H1 (cell line): ENCODE results near the gene WDR11. TPM values are rescaled to one million over a fixed set of nuclear protein-coding genes. Genes with fewer than 3 reads are reported as not detected.

Experiments
- CTCF ChIA-PET: fragments of 300-600 bp; sonication (Branson Sonifier 250); formaldehyde crosslinking; loops from one replicate; lab custom pipeline; 2021; ENCODE audit not compliant: partially characterized antibody; lab: Charles Lee
- POLR2A ChIA-PET: fragments of 300-600 bp; sonication (Branson Sonifier 250); formaldehyde crosslinking; loops from one replicate; lab custom pipeline; 2021; ENCODE audit warnings: inconsistent platforms; ENCODE audit not compliant: partially characterized antibody; lab: Charles Lee
- DNase-seq, 2 experiments: peaks; one replicate each; pipeline versions ENCODE4 v3.0.0 to v3.0.0-alpha.2; 2010 to 2022; ENCODE audit warnings: low spot score in 2 of 2, low read depth in 1 of 2, mixed read lengths in 1 of 2
- FAIRE-seq: peaks from 2 replicates; lab custom pipeline; 2011; peaks lifted over from hg19 to GRCh38; lab: Jason Lieb, UNC
- H2AFZ ChIP-seq: 2 replicates; pipeline ENCODE4 v1.8.1; 2012; ENCODE audit warnings: low read length, inconsistent platforms
- H2AK5ac ChIP-seq: 2 replicates; pipeline ENCODE4 v1.6.1; 2013; ENCODE audit warnings: low read depth, low read length
- H2BK120ac ChIP-seq: replicated peaks from 2 replicates; pipeline ENCODE3; 2013; ENCODE audit warnings: low read depth, low read length, inconsistent platforms
- H2BK12ac ChIP-seq: 2 replicates; pipeline ENCODE4 v1.6.1; 2013; ENCODE audit warnings: low read depth, low read length
- H2BK15ac ChIP-seq: 2 replicates; pipeline ENCODE4 v1.6.1; 2013; ENCODE audit warnings: low read length
- H2BK20ac ChIP-seq: 2 replicates; pipeline ENCODE4 v1.6.1; 2013; ENCODE audit warnings: low read length
- H2BK5ac ChIP-seq: 2 replicates; pipeline ENCODE4 v1.6.1; 2013; ENCODE audit warnings: low read depth, low read length
- H3K14ac ChIP-seq: 2 replicates; pipeline ENCODE4 v1.6.1; 2013; ENCODE audit warnings: inconsistent platforms; ENCODE audit not compliant: insufficient read length
- H3K18ac ChIP-seq: 2 replicates; pipeline ENCODE4 v1.6.1; 2013; ENCODE audit warnings: low read length; ENCODE audit errors: extremely low read depth
- H3K23ac ChIP-seq: 2 replicates; pipeline ENCODE4 v1.6.1; 2013; ENCODE audit warnings: inconsistent platforms; ENCODE audit not compliant: insufficient read length
- H3K23me2 ChIP-seq: 2 replicates; pipeline ENCODE4 v1.6.1; 2013; ENCODE audit warnings: low read depth, low read length
- H3K27ac ChIP-seq: 2 replicates; pipeline ENCODE4 v1.6.1; 2011; ENCODE audit warnings: low read depth, low read length, inconsistent platforms
- H3K27me3 ChIP-seq, 4 experiments: replicated peaks in 1 of 4; 1 replicate in 1 of 4; 2 replicates in 3 of 4; pipeline versions ENCODE4 v1.6.1 to v1.8.1; 2011 to 2013; ENCODE audit warnings: low read length in 3 of 4, mild to moderate bottlenecking in 3 of 4, inconsistent platforms in 2 of 4, mixed read lengths in 2 of 4, moderate library complexity in 1 of 4; ENCODE audit not compliant: control insufficient read depth in 3 of 4, insufficient read depth in 3 of 4; ENCODE audit errors: extremely low read depth in 1 of 4
- H3K36me3 ChIP-seq, 4 experiments: 2 replicates each; pipeline versions ENCODE4 v1.6.1 to v1.8.1; 2011 to 2013; ENCODE audit warnings: mild to moderate bottlenecking in 4 of 4, low read length in 3 of 4, moderate library complexity in 2 of 4, control low read depth in 1 of 4, inconsistent platforms in 1 of 4; ENCODE audit not compliant: insufficient read depth in 4 of 4, control insufficient read depth in 2 of 4
- H3K4ac ChIP-seq: replicated peaks from 2 replicates; pipeline ENCODE3; 2013; ENCODE audit warnings: low read length, low read depth, mixed read lengths, inconsistent platforms; ENCODE audit not compliant: insufficient read length
- H3K4me1 ChIP-seq, 4 experiments: replicated peaks in 1 of 4; 1 replicate in 1 of 4; 2 replicates in 3 of 4; pipeline versions ENCODE4 v1.6.1 to v1.8.1; 2011 to 2013; ENCODE audit warnings: low read length in 3 of 4, inconsistent platforms in 2 of 4, mixed read lengths in 1 of 4; ENCODE audit not compliant: insufficient read depth in 4 of 4, control insufficient read depth in 3 of 4
- H3K4me2 ChIP-seq, 2 experiments: 2 replicates each; pipeline versions ENCODE4 v1.6.1 to v1.8.1; 2011 to 2013; ENCODE audit warnings: low read depth in 2 of 2, low read length in 2 of 2, control low read depth in 1 of 2, inconsistent platforms in 1 of 2, mild to moderate bottlenecking in 1 of 2; ENCODE audit not compliant: insufficient read depth in 1 of 2
- H3K4me3 ChIP-seq, 4 experiments: fragments of 200-600, 300-600 bp in 1 of 4; sonication (generic), shearing (Covaris generic), sonication (Bioruptor Twin) in 1 of 4; 2 replicates each; pipeline versions ENCODE4 v1.5.1 to v1.8.1; 2011 to 2016; ENCODE audit warnings: low read length in 4 of 4, low read depth in 3 of 4, control low read depth in 2 of 4, inconsistent platforms in 2 of 4, mild to moderate bottlenecking in 2 of 4, mixed read lengths in 1 of 4, moderate library complexity in 1 of 4; ENCODE audit not compliant: insufficient read depth in 2 of 4; ENCODE audit errors: extremely low read depth in 1 of 4
- H3K56ac ChIP-seq: replicated peaks from 2 replicates; pipeline ENCODE3; 2013; ENCODE audit warnings: low read depth, mild to moderate bottlenecking, mixed read lengths, low read length, inconsistent platforms; ENCODE audit not compliant: insufficient read length
- H3K79me1 ChIP-seq: 2 replicates; pipeline ENCODE4 v1.6.1; 2013; ENCODE audit warnings: low read depth, low read length, control low read depth
- H3K79me2 ChIP-seq, 2 experiments: 2 replicates each; pipeline versions ENCODE4 v1.6.1 to v1.8.1; 2012 to 2013; ENCODE audit warnings: low read length in 2 of 2, mild to moderate bottlenecking in 2 of 2, inconsistent platforms in 1 of 2; ENCODE audit not compliant: insufficient read depth in 2 of 2, control insufficient read depth in 1 of 2
- H3K9ac ChIP-seq, 4 experiments: replicated peaks in 1 of 4; 1 replicate in 1 of 4; 2 replicates in 3 of 4; pipeline versions ENCODE4 v1.6.1 to v1.8.1; 2011 to 2013; ENCODE audit warnings: low read depth in 3 of 4, low read length in 3 of 4, control low read depth in 2 of 4, mild to moderate bottlenecking in 2 of 4, moderate library complexity in 2 of 4, inconsistent platforms in 1 of 4; ENCODE audit errors: extremely low read depth in 1 of 4
- H3K9me3 ChIP-seq, 2 experiments: 2 replicates each; pipeline versions ENCODE4 v1.6.1 to v1.8.1; 2012 to 2013; ENCODE audit warnings: mild to moderate bottlenecking in 2 of 2, moderate library complexity in 2 of 2, control low read depth in 1 of 2, inconsistent platforms in 1 of 2, low read depth in 1 of 2, low read length in 1 of 2, mixed read lengths in 1 of 2; ENCODE audit not compliant: insufficient read depth in 2 of 2
- H4K20me1 ChIP-seq, 2 experiments: replicated peaks in 1 of 2; 2 replicates each; pipeline versions ENCODE3 to v1.8.1; 2011 to 2013; ENCODE audit warnings: inconsistent platforms in 2 of 2, low read length in 2 of 2, mild to moderate bottlenecking in 1 of 2; ENCODE audit not compliant: insufficient read depth in 2 of 2, control insufficient read depth in 1 of 2
- H4K5ac ChIP-seq: 2 replicates; pipeline ENCODE4 v1.6.1; 2013; ENCODE audit warnings: low read length, low read depth, mixed read lengths, inconsistent platforms; ENCODE audit not compliant: insufficient read length
- H4K8ac ChIP-seq: 2 replicates; pipeline ENCODE4 v1.8.0; 2013; ENCODE audit warnings: mild to moderate bottlenecking, moderate library complexity, low read length, inconsistent platforms; ENCODE audit not compliant: insufficient read depth; ENCODE audit errors: extremely low read depth
- H4K91ac ChIP-seq: replicated peaks from 2 replicates; pipeline ENCODE3; 2013; ENCODE audit warnings: low read length, mixed read lengths, inconsistent platforms; ENCODE audit not compliant: insufficient read length
- CREB1 ChIP-seq: IDR thresholded peaks from 2 replicates; pipeline ENCODE4 v1.6.1; 2012; ENCODE audit warnings: inconsistent platforms
- NRF1 ChIP-seq: IDR thresholded peaks from 2 replicates; pipeline ENCODE4 v1.6.1; 2011; ENCODE audit warnings: mild to moderate bottlenecking, low read depth, low read length, improper control_type of control experiment
- WGBS, 2 experiments: shearing (Covaris generic) in 1 of 2; methylation state at CpG; one replicate each; pipeline versions ENCODE4 v1.1.6 to v1.1.7; 2013 to 2015; ENCODE audit warnings: low lambda C conversion rate in 2 of 2, mixed read lengths in 2 of 2, inconsistent platforms in 1 of 2, low coverage in 1 of 2, missing lambda C conversion rate in 1 of 2; ENCODE audit not compliant: insufficient replicate concordance in 2 of 2, insufficient coverage in 1 of 2, insufficient read length in 1 of 2; ENCODE audit errors: extremely low coverage in 1 of 2, missing lambda C conversion rate in 1 of 2; 5-methylcytosine and 5-hydroxymethylcytosine counted together
- polyA plus RNA-seq, 7 experiments: library from polyadenylated mRNA; depleted of rRNA in 3 of 7; stranded (reverse) in 5 of 7; unstranded in 2 of 7; fragments of >200 nt in 5 of 7; fragments of 200-250 nt in 2 of 7; gene quantifications; 1 replicate in 5 of 7; 2 replicates in 1 of 7; 4 replicates in 1 of 7; pipeline versions ENCODE4 v1.2.1 to v1.2.3, GENCODE V29; 2011 to 2013; ENCODE audit warnings: missing spikeins in 2 of 7, mixed read lengths in 2 of 7
- total RNA-seq: library from RNA; stranded (reverse); fragmentation: NEBNext Ultra II Directional; extraction: Animal tissue kit (Norgen Biotek cat#: 25700); gene quantifications from 2 replicates; pipeline ENCODE4 v1.2.1, GENCODE V29; 2021
- TF ChIP-seq, protein P1 (sequence below): IDR thresholded peaks from 2 replicates; pipeline ENCODE4 v1.6.1; 2011; ENCODE audit warnings: low read length, improper control_type of control experiment

WDR11 gene
- total and polyA plus RNA-seq, 2 of the 8 experiments (the other 6 are each of a cell fraction or from before 2014, with no cell fraction given): 39.7 to 41.9 TPM

DNA sequence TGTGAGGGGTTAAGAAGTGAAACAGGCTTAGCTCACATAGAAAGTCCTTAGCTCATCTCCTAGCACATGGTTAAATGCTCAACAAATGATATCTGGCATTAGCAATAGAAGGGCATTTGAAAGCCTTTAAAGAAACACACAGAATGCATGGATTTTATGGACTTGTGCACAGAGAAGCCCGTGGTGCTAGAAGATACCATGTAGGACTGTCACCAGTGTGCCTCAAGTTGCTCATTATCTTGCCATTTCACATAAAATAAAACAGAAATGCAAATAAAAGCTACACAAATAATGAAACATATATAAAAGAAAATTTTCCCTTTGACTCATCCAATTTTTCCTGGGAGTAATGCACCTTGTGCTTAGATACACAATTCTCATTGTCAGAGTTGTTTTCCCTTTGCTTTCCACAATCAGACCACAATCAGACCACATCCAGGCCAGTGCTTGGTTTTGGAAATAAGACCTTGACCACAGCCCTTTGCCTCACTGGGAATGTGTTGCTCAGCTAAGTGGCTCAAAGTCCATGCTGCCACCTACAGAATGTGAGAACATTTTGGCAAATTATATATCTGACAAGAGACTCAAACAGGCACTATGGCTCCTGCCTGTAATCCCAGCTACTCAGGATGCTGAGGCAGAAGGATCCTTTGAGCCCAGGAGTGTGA lies 9.5 kb upstream of the WDR11 start:
- no peak for FAIRE-seq
- 96% methylated on average over 1 of the region's 1 CpG; no CpG with 5 or more reads in 1 of the 2 experiments for WGBS, 2 experiments

More for the DNA sequence above, 9.5 kb upstream of the WDR11 start:
- H3K9me3 ChIP-seq: no peaks in the 10 kb centered on the region
- TF ChIP-seq, protein P1, sequence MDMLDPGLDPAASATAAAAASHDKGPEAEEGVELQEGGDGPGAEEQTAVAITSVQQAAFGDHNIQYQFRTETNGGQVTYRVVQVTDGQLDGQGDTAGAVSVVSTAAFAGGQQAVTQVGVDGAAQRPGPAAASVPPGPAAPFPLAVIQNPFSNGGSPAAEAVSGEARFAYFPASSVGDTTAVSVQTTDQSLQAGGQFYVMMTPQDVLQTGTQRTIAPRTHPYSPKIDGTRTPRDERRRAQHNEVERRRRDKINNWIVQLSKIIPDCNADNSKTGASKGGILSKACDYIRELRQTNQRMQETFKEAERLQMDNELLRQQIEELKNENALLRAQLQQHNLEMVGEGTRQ: no peak
- TF ChIP-seq NRF1 (no peak), CREB1 (no peak)
- TF ChIP-seq, all 59 proteins: peak for 0
- no peak for DNase-seq
- no peak overlapping the region for H2BK15ac ChIP-seq
- H3K4ac ChIP-seq: no peak overlapping the region
- CTCF ChIA-PET: interaction anchor here (0.8 to 5.3 kb wide), 2 partner anchors 11 to 17 kb away, joined by 3 to 34 read pairs; no protein-coding TSS in a partner anchor
- H3K9ac ChIP-seq: no peak overlapping the region
- no peak overlapping the region for H4K5ac ChIP-seq
- H3K4me1 ChIP-seq: peaks cover 0 to 5% (median 0%) of the 10 kb centered on the region in 4 experiments; a peak in 2 of 7 replicates
- H4K8ac ChIP-seq: no peak overlapping the region
- no peak overlapping the region for H2AFZ ChIP-seq
- no peaks in the 10 kb centered on the region for H3K27me3 ChIP-seq
- no peaks in the 10 kb centered on the region for H4K20me1 ChIP-seq
- no peak overlapping the region for H2AK5ac ChIP-seq
- H3K23ac ChIP-seq: no peak overlapping the region
- H3K18ac ChIP-seq: no peak overlapping the region
- no peaks in the 10 kb centered on the region for H3K23me2 ChIP-seq
- POLR2A ChIA-PET: interaction anchor here (1.2 to 1.4 kb wide), 2 partner anchors 9 to 10 kb away, joined by 3 read pairs; no protein-coding TSS in a partner anchor
- no peak overlapping the region for H4K91ac ChIP-seq
- no peaks in the 10 kb centered on the region for H3K36me3 ChIP-seq
- H3K79me2 ChIP-seq: no peaks in the 10 kb centered on the region
- no peak overlapping the region for H3K27ac ChIP-seq
- no peak overlapping the region for H2BK12ac ChIP-seq
- no peaks in the 10 kb centered on the region for H3K79me1 ChIP-seq
- H3K4me2 ChIP-seq: no peak overlapping the region
- H3K4me3 ChIP-seq: no peak overlapping the region
- H2BK20ac ChIP-seq: no peak overlapping the region
- H3K14ac ChIP-seq: no peak overlapping the region
- no peak overlapping the region for H3K56ac ChIP-seq
- H2BK5ac ChIP-seq: no peak overlapping the region
- no peak overlapping the region for H2BK120ac ChIP-seq
